Left ventricle myocardium inferior (tissue), 1 donor: Measurements from ENCODE around the gene SERPINB7. TPM values are rescaled to one million over a fixed set of nuclear protein-coding genes. Genes with fewer than 3 reads are reported as not detected.

Experiments
- DNase-seq: peaks from one replicate; pipeline ENCODE4 v3.0.0-alpha.2; 2020
- H3K27ac ChIP-seq: fragments of 200-600 bp; replicated peaks from 2 replicates; pipeline ENCODE4 v1.8.0; 2021
- H3K27me3 ChIP-seq: fragments of 200-600 bp; 2 replicates; pipeline ENCODE4 v1.8.0; 2021; ENCODE audit warnings: low read depth
- H3K36me3 ChIP-seq: fragments of 200-600 bp; 2 replicates; pipeline ENCODE4 v1.8.0; 2021
- H3K4me1 ChIP-seq: fragments of 200-600 bp; 2 replicates; pipeline ENCODE4 v1.8.0; 2021
- H3K4me3 ChIP-seq: fragments of 200-600 bp; 2 replicates; pipeline ENCODE4 v1.8.0; 2021; ENCODE audit warnings: mild to moderate bottlenecking, moderate library complexity
- H3K9me3 ChIP-seq: fragments of 200-600 bp; replicated peaks from 2 replicates; pipeline ENCODE4 v1.8.0; 2021
- CTCF ChIP-seq: fragments of 200-600 bp; IDR thresholded peaks from 2 replicates; pipeline ENCODE4 v1.8.0; 2021; ENCODE audit warnings: antibody characterized with exemption, mild to moderate bottlenecking, borderline replicate concordance
- intact Hi-C: fragments of 100-400 bp; cut with micrococcal nuclease; formaldehyde crosslinking; loops from one replicate; pipeline ENCODE4 v1.11.0; 2022
- total RNA-seq: library from RNA; stranded (reverse); fragmentation: NEBNext Ultra II Directional; extraction: Animal tissue kit (Norgen Biotek cat#: 25700); gene quantifications from one replicate; pipeline ENCODE4 v1.2.1, GENCODE V29; 2021
- donor health status: DM: no; HTN: yes; CAD: no; lungs with severe emphysema.

Gene SERPINB7
- total RNA-seq, 1 donor from 2014 or later, result not detected

DNA sequence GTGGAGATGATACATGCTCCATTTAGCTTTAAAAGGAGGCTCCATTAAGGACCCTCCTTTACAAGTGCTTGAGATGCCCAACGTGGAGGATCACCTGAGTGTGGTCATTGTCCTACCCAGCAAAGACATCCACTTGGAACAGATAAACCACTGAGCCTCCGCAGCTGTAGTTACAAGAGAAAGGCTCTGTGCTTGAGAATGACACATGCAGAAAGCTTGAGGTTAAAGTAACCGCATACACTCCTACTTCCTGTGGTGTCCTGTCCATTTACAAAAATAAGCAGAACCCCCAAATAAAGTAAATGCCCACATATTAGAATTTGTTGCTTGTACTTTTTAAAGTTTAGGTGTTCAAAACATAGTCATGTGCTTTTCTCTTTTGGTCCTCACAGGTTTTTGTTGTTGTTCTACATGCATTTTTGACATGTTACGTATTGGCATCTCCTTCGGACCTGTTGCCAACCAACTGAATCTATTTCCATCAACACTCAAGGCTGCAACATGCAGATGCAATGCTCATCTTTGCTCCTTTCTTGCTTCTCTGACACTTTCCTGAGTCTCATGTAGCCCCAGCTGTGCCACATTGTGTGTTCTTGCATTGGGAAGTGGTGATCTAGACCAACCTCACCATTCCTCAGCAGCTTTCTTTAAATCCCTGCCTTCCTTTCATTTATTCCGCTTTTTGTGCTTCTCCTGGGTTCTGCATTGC lies 56.0 kb downstream of the SERPINB7 start:
- Histone ChIP-seq H3K4me3 (no peak overlapping the region), H3K27me3 (peaks cover 33% of the 10 kb centered on the region), H3K36me3 (no peaks in the 10 kb centered on the region), H3K9me3 (no peaks in the 10 kb centered on the region), H3K27ac (no peak overlapping the region), H3K4me1 (no peaks in the 10 kb centered on the region)
- intact Hi-C loops, result no loop called here
- DNase-seq, result no peak
- TF ChIP-seq CTCF, result no peak

DNA sequence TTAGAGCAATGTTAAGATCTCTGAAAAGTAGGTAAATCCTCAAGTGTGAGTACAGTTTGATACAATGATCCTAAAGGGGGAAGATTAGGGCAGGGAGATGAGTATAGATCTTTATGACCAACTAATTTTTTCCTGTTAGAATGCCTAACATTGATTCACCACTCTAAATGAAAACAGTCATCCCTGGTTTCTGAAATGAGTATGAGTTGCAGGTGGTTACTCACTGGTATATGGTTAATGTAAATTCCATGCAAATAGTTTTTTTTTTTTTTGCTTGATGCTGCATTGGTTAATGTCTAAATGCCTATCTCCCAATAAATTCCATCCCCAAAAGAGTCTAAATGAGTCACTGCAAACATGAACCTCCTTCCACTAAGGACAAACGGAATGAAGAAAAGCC lies 57.3 kb downstream of the SERPINB7 start:
- Histone ChIP-seq H3K27ac (no peak overlapping the region), H3K4me3 (no peak overlapping the region), H3K4me1 (no peaks in the 10 kb centered on the region), H3K9me3 (no peaks in the 10 kb centered on the region), H3K27me3 (peaks cover 25% of the 10 kb centered on the region), H3K36me3 (no peaks in the 10 kb centered on the region)
- intact Hi-C loops, result no loop called here
- DNase-seq, result no peak
- TF ChIP-seq CTCF, result no peak

DNA sequence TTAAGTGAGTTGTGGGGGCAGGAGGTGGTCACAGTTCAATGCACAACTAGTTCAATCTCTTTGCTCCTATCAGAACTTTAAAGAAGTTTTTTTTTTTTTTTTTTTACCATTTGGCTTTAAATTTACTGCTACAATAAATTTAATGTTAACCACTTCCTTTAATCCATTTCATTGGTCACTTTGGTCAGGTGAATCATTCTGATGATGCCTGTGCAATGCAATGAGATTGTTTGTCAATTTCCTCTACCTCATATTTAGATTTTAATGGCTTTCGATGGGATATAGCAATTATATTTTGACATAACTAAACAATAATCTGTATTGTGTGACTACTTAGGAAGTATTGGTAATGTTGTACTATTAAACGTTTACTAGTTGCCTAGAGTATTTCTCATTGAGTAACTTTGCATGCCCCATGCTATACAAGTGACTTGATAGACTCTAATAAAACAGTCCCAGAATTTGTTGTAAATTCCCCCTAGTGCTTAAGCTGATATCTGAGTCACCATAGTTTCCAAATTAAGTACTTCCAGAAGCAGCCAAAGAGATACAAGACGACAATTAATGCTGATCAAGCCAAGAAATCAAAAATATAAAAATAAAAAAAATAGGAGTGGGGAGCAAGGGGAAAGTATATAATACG lies 59.4 kb downstream of the SERPINB7 start:
- Histone ChIP-seq H3K4me3 (no peak overlapping the region), H3K4me1 (no peaks in the 10 kb centered on the region), H3K27me3 (peaks cover 24% of the 10 kb centered on the region), H3K27ac (no peak overlapping the region), H3K36me3 (no peaks in the 10 kb centered on the region), H3K9me3 (no peaks in the 10 kb centered on the region)
- no peak for TF ChIP-seq CTCF
- intact Hi-C loops, result no loop called here
- no peak for DNase-seq

DNA sequence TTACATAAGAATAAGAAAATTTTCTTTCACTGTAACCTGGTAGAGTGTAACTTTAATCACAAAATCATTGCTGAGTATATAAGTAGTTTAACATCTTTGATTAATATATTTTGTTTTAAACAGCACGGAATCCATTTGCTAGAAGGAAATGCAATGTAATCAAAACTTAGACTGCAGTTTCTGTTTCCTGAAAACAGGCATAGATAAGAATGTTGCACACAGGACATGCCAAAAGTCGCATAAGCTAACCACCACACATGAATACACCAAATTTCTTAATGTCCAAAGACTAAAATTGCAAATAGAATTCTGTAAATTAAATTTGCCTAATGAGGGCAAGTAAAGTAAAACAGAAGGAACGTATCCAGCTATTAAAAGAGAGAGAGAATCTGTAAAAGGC lies 61.2 kb downstream of the SERPINB7 start:
- H3K27ac ChIP-seq, result no peak overlapping the region
- DNase-seq, result no peak
- H3K36me3 ChIP-seq, result no peaks in the 10 kb centered on the region
- no peak for TF ChIP-seq CTCF
- no peak overlapping the region for H3K4me3 ChIP-seq
- H3K27me3 ChIP-seq, result peaks cover 30% of the 10 kb centered on the region
- no peaks in the 10 kb centered on the region for H3K9me3 ChIP-seq
- no peaks in the 10 kb centered on the region for H3K4me1 ChIP-seq
- intact Hi-C loops, result no loop called here

GRCh38 chr18:63837590-63837989 lies 62.4 kb downstream of the SERPINB7 start:
- intact Hi-C loops, result no loop called here
- Histone ChIP-seq H3K27me3 (peaks cover 37% of the 10 kb centered on the region), H3K36me3 (no peaks in the 10 kb centered on the region), H3K4me3 (no peak overlapping the region), H3K4me1 (no peaks in the 10 kb centered on the region), H3K9me3 (no peaks in the 10 kb centered on the region), H3K27ac (no peak overlapping the region)
- no peak for DNase-seq
- no peak for TF ChIP-seq CTCF
